HG03575 (cell line): ENCODE results near the gene WNK4.
"Not testable (repeated sequence)": the region's sequence is repeated elsewhere in the genome, so short reads cannot be mapped to it uniquely, and the experiment has no call there.

ENCODE experiments used
- ATAC-seq: cut with Tn5 transposase; IDR thresholded peaks from one replicate; pipeline ENCODE4 v1.9.1; 2021; ENCODE audit not compliant: unreplicated experiment, insufficient number of reproducible peaks, low FRiP score; ENCODE audit errors: extremely low read depth

WNK4 gene

DNA sequence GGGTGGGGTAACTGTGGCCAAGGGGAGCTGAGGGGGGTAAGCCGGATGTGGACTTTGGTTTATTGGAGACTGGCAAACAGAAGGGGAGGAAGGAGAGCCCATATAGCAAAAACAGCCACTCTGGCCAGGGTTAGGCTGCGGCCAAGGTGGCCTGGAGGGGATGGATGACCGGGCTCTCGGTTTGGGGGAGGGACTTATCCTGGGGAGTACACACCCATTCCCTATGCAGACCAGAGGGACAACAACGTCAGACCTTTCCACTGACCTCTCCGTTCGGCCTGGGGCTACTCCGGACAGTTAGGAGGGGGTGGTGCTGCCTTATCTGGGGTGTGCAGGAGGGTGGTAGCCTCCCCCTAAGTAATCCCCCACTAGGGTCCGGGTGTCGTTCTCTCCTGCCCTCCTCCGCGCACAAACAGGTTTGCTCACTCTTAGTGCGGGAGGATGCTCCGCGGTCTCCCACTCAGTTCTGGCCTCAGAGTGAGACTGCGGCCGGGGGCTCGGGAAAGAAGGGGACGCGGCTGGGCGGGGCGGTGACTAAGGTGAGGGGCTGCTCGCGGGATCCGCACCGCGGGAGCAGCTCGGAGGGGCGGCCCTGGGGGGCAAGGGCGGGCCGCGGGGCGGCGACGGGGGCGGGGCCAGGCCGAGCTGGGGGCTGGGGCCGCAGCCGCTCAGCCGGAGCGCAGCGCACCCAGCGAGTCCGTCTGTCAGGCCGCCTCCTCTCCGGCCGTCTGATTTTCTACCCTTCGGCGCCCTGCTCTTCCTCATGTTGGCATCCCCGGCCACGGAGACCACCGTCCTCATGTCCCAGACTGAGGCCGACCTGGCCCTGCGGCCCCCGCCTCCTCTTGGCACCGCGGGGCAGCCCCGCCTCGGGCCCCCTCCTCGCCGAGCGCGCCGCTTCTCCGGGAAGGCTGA is at the start of gene WNK4:
Gene WNK4, plus strand, starts transcription at position 675 of the 915 bp plus-strand sequence. Its CDS starts 89 bp downstream, at position 764.
- ATAC-seq, result no peak

DNA sequence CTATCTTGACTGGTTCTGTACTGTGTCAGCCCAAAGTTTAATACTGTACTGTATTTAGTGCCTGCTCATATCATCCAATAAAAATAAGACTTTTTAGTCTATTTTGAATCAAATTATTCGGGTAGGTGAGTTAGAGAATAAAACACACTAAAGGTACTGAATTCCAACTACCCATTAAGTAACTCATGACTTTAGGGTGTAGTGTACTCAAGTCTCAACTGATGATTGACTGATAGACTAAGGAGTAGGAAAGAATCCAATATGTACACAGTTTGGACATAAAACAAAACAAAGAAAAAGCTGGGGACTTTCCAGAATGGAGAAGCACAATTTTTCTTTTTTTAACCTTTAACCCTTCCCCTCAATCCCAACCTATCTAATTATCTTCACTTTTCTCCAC is 39.7 kb upstream of the WNK4 start:
- ATAC-seq, result no peak

DNA sequence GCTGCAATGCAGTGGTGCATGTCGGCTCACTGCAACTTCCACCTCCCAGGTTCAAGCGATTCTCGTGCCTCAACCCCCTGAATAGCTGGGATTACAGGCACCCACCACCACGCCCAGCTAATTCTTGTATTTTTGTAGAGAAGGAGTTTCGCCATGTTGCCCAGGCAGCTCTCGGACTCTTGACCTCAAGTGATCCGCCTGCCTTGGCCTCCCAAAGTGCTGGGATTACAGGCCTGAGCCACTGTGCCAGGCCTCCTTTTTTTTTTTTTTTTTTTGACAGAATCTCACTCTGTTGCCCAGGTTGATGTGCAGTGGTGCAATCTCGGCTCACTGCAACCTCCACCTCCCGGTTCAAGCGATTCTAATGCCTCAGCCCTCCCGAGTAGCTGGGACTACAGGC is 37.5 kb upstream of the WNK4 start:
- ATAC-seq, result not testable (repeated sequence)

DNA sequence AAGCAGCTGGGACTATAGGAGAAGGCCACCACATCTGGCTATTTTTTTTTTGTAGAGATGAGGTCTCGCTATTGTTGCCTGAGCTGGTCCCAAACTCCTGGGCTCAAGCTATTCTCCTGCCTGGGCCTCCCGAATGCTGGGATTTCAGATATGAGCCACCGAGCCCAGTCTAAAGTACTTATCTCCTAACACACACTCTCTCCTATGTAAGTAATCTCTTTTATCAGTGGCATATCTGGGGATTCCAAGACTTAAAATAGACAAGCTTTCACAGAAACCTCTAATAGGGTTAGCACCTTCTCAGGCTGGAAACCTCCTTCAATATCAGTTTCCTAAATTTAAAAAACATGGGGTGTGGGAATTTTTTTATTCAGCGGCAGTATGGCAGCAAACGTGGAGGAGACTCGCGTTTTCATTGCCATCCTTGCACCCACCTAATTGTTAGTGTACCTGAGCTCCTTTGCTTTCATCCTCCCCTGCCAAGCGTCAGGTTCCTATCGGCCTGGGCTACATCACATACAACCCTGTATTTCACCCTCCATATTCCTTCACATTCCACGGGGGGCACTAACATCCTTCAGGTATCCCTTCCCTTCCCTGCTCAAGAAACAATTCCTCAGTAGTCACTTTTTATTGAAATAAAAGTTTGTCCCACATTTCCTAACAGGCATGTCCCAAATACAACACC is 36.7 kb upstream of the WNK4 start:
- no peak for ATAC-seq

GRCh38 chr17:42744283-42744805 is 36.1 kb upstream of the WNK4 start:
- ATAC-seq, result no peak

GRCh38 chr17:42744806-42745617 is 35.4 kb upstream of the WNK4 start, which contains the start of gene EZH1:
Gene EZH1 (minus strand): TSS chr17:42745040. CDS start chr17:42728941, 16,099 bp downstream.
- no peak for ATAC-seq

DNA sequence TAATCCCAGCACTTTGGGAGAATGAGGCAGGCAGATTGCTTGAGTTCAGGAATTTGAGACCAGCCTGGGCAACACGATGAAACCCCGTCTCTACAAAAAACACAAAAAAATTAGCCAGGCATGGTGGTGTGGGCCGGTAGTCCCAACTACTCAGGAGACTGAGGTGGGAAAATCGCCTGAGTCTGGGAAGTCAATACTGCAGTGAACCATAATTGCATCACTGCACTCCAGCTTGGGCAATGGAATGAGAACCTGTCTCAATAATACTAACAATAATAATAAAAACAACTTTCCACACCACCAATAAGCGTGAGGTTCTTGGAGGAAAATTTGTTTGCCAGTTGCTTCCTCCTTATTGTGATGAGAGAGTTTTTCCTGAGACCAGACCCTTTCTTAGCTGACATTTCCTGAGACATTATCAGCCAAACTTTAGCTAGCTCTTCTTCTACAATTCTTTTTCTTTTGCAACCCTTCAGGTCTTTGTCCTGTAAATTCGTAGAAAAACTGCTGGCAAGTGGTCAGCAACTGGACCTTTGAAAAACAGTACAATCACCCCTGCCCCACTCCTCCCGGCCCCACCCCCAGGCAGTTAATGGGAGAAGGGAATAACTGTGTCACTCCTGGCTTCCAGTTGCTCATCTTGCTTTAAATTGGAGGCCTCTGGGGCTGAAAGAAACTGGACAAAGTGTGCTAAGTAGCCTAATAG is 32.1 kb upstream of the WNK4 start:
- no peak for ATAC-seq

GRCh38 chr17:42748908-42749798 is 31.3 kb upstream of the WNK4 start:
- no peak for ATAC-seq

DNA sequence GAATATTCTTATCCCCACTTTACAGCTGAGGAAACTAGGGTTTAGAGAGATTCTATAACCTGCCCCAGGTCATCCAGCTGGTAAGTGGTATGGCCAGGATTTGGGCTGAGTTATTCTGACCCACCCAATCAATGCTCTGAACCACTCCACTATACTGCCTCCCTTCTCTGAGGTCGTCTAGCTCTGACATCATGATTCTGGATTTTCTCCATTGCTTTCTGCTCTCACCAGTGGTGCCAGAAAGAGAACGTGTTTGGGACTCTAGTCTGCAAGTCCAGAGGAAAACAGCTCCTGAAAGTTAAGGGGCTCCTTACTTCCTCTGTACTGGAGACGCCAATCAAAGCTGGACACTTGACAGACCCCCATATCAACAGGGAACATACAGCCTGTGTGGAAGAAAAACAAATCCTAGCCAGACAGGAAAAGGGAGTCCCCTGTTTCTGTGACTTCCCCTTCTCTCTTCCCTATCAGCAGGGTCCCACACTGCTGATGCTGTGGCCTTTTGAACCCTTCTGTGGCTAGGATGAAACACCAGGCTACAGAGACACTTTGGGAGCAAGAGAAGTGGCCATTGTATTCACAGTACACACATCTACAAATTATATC is 29.6 kb upstream of the WNK4 start:
- ATAC-seq, result no peak

- ATAC-seq, result no peak
These were observed 28.8 kb upstream of the WNK4 start for GRCh38 chr17:42751628-42752027.

DNA sequence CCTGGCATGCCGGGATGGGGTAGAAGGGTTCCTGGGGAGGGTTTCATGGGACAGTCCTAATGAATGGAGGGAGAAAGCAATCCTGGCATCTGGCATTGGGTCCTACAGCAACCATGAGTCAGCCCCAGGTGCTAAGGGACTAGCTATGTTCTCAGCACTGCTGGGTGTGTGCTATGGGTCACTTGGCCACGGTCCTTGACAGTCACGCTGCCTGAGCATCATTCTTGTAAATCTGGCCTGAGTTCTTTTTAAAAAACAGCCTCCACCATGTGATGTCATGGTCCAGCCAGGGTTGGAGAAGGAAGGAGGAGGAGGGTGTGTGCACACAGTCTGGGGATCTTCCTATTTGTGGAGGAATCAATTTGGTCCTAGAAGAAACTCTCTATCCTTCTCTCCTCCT is 25.6 kb upstream of the WNK4 start:
- ATAC-seq, result no peak

DNA sequence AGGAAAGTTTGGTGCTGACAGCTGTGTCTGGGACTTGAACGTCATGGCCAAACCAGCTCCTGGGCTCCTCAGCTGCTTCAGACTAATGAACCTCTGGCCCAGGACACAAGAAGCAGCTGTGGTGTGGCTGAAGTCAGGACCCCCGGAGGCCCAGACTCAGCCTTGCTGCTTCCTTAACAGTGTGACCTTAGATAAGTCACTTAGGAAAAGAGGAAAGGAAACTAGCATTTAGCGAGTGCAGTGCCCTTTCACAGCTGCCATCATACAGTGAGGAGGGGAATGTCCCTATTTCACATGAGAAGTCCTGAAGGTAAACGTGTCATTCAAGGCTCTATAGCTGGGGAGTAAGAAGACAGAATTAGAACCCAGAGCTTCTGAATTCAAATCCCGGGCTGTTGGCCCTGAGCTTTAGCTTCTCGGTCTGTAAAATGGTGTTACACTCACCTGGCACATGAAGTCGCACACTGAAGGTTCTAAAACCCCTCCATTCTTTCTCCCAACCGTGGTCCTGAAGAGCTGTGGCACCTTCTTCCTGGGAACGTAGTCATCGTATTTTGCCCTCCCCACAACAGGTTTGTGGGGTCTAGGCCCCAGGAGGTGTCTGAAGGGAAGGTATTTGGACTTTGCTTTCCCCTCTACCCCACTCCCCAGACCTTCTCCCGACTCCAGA is 20.3 kb upstream of the WNK4 start:
- no peak for ATAC-seq

GRCh38 chr17:42760652-42761581 is 19.5 kb upstream of the WNK4 start, which contains the start of gene RAMP2:
Gene RAMP2 (plus strand): TSS chr17:42761227. CDS start chr17:42761262, 35 bp downstream.
- no peak for ATAC-seq

- no peak for ATAC-seq
These were observed 18.8 kb upstream of the WNK4 start for GRCh38 chr17:42761638-42762037.

- ATAC-seq, result no peak
These were observed 14.3 kb upstream of the WNK4 start for GRCh38 chr17:42766124-42766523.

DNA sequence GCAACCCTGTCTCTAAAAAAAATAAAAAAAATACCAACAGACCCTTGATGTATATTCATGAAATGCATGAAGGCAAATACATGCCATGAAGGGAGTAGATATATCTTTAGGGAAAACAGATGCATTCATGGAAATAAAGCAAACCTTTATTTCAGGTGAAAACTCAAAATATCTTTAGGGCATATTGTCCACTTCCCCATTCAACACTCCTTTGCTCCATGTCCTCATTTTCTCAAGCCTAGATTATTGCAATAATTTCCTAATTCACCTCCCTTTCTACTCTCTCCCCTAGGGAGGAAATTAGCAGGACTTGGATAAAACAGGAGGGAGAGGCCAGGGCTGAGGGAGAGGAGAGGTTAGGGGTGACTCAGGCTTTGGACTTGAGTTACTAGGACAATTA is 12.9 kb upstream of the WNK4 start:
- ATAC-seq, result no peak
